T-helper 17 cell (primary cell): ENCODE data around the gene PLXNA4. TPM values are rescaled to one million over a fixed set of nuclear protein-coding genes. Genes with fewer than 3 reads are reported as not detected.

Experiments
- ATAC-seq: fragments of 150-1000 bp; cut with Tn5 transposase; 2 replicates; pipeline ENCODE4 v1.10.0; 2021; ENCODE audit warnings: mild to moderate bottlenecking, moderate library complexity
- DNase-seq, 3 donors: peaks; one replicate each; pipeline versions ENCODE4 v3.0.0 to v3.0.0-alpha.2; 2020 to 2021
- H3K9me3 ChIP-seq: one replicate; pipeline ENCODE4 v1.7.0; 2013; ENCODE audit warnings: low read length, mild to moderate bottlenecking; ENCODE audit not compliant: control insufficient read depth, poor library complexity, severe bottlenecking
- H3K27ac Mint-ChIP-seq: one replicate; pipeline ENCODE4 v1.8.0; 2022; ENCODE audit warnings: mild to moderate bottlenecking, moderate library complexity, mixed read lengths
- H3K27me3 Mint-ChIP-seq: one replicate; pipeline ENCODE4 v1.8.0; 2022; ENCODE audit warnings: mixed read lengths
- H3K36me3 Mint-ChIP-seq: one replicate; pipeline ENCODE4 v1.8.0; 2022; ENCODE audit warnings: low read depth, mixed read lengths
- H3K4me1 Mint-ChIP-seq: one replicate; pipeline ENCODE4 v1.8.0; 2022; ENCODE audit warnings: mild to moderate bottlenecking, mixed read lengths
- H3K4me3 Mint-ChIP-seq: one replicate; pipeline ENCODE4 v1.8.0; 2022; ENCODE audit warnings: mild to moderate bottlenecking, moderate library complexity, mixed read lengths
- total RNA-seq, 4 donors: library from RNA in 2 of 4; stranded (reverse) in 2 of 4; gene quantifications; one replicate each; pipeline ENCODE4 v1.2.3 and lab custom pipeline; 2022 to 2026

The PLXNA4 gene
- total RNA-seq, 2 donors from 2014 or later = 9.5 to 11.7 TPM

- ATAC-seq (no peak), DNase-seq (no peak)
- Mint-ChIP-seq H3K4me1 (peaks cover 2% of the 10 kb centered on the region), H3K27me3 (peaks cover 7% of the 10 kb centered on the region), H3K4me3 (no peak overlapping the region), H3K36me3 (no peaks in the 10 kb centered on the region), H3K27ac (no peak overlapping the region)
- H3K9me3 ChIP-seq = no peaks in the 10 kb centered on the region
Observed at GRCh38 chr7:132213583-132213982, 362.7 kb downstream of the PLXNA4 start.

- DNase-seq = no peak
- peaks cover 2% of the 10 kb centered on the region for H3K4me1 Mint-ChIP-seq
- no peak overlapping the region for H3K27ac Mint-ChIP-seq
- H3K36me3 Mint-ChIP-seq = no peaks in the 10 kb centered on the region
- no peak overlapping the region for H3K4me3 Mint-ChIP-seq
- H3K27me3 Mint-ChIP-seq = peaks cover 6% of the 10 kb centered on the region
- peak; percentile 16 for ATAC-seq
- no peaks in the 10 kb centered on the region for H3K9me3 ChIP-seq
Observed at GRCh38 chr7:132211971-132212370, 364.3 kb downstream of the PLXNA4 start.

GRCh38 chr7:132210821-132211220 is 365.4 kb downstream of the PLXNA4 start:
- Mint-ChIP-seq H3K4me1 (peaks cover 2% of the 10 kb centered on the region), H3K27me3 (no peaks in the 10 kb centered on the region), H3K4me3 (no peak overlapping the region), H3K27ac (no peak overlapping the region), H3K36me3 (no peaks in the 10 kb centered on the region)
- no peaks in the 10 kb centered on the region for H3K9me3 ChIP-seq
- ATAC-seq (no peak), DNase-seq (no peak)

GRCh38 chr7:132207782-132208181 is 368.5 kb downstream of the PLXNA4 start:
- H3K4me3 Mint-ChIP-seq = no peak overlapping the region
- H3K36me3 Mint-ChIP-seq = no peaks in the 10 kb centered on the region
- no peaks in the 10 kb centered on the region for H3K27me3 Mint-ChIP-seq
- no peaks in the 10 kb centered on the region for H3K4me1 Mint-ChIP-seq
- no peak for DNase-seq
- no peak for ATAC-seq
- no peaks in the 10 kb centered on the region for H3K9me3 ChIP-seq
- no peak overlapping the region for H3K27ac Mint-ChIP-seq

- no peak for DNase-seq
- no peaks in the 10 kb centered on the region for H3K36me3 Mint-ChIP-seq
- H3K9me3 ChIP-seq = no peaks in the 10 kb centered on the region
- H3K4me1 Mint-ChIP-seq = no peaks in the 10 kb centered on the region
- no peak overlapping the region for H3K4me3 Mint-ChIP-seq
- no peak overlapping the region for H3K27ac Mint-ChIP-seq
- ATAC-seq = no peak
- no peaks in the 10 kb centered on the region for H3K27me3 Mint-ChIP-seq
Observed at GRCh38 chr7:132207211-132207610, 369.1 kb downstream of the PLXNA4 start.

- no peak for DNase-seq
- no peak for ATAC-seq
- Mint-ChIP-seq H3K27me3 (peaks cover under 1% of the 10 kb centered on the region), H3K27ac (no peak overlapping the region), H3K4me3 (no peak overlapping the region), H3K36me3 (no peaks in the 10 kb centered on the region), H3K4me1 (no peaks in the 10 kb centered on the region)
- no peaks in the 10 kb centered on the region for H3K9me3 ChIP-seq
Observed at GRCh38 chr7:132206594-132206993, 369.7 kb downstream of the PLXNA4 start.

GRCh38 chr7:132205509-132205908 is 370.8 kb downstream of the PLXNA4 start:
- Mint-ChIP-seq H3K27ac (no peak overlapping the region), H3K4me3 (no peak overlapping the region), H3K27me3 (peaks cover 5% of the 10 kb centered on the region), H3K4me1 (no peaks in the 10 kb centered on the region), H3K36me3 (no peaks in the 10 kb centered on the region)
- DNase-seq = no peak
- ATAC-seq = no peak
- no peaks in the 10 kb centered on the region for H3K9me3 ChIP-seq

- no peaks in the 10 kb centered on the region for H3K9me3 ChIP-seq
- Mint-ChIP-seq H3K4me3 (no peak overlapping the region), H3K36me3 (no peaks in the 10 kb centered on the region), H3K4me1 (no peaks in the 10 kb centered on the region), H3K27ac (no peak overlapping the region), H3K27me3 (peaks cover 15% of the 10 kb centered on the region)
- ATAC-seq (no peak), DNase-seq (no peak)
Observed at GRCh38 chr7:132203021-132203420, 373.2 kb downstream of the PLXNA4 start.

GRCh38 chr7:132202541-132202940 is 373.7 kb downstream of the PLXNA4 start:
- Mint-ChIP-seq H3K27me3 (peaks cover 17% of the 10 kb centered on the region), H3K4me1 (no peaks in the 10 kb centered on the region), H3K4me3 (no peak overlapping the region), H3K27ac (no peak overlapping the region), H3K36me3 (no peaks in the 10 kb centered on the region)
- H3K9me3 ChIP-seq = no peaks in the 10 kb centered on the region
- DNase-seq (no peak), ATAC-seq (no peak)

- Mint-ChIP-seq H3K36me3 (no peaks in the 10 kb centered on the region), H3K4me1 (no peaks in the 10 kb centered on the region), H3K27ac (no peak overlapping the region), H3K4me3 (no peak overlapping the region), H3K27me3 (peaks cover 23% of the 10 kb centered on the region)
- ATAC-seq (no peak), DNase-seq (no peak)
- H3K9me3 ChIP-seq = no peaks in the 10 kb centered on the region
Observed at GRCh38 chr7:132200141-132200540, 376.1 kb downstream of the PLXNA4 start.

GRCh38 chr7:132199626-132200025 is 376.6 kb downstream of the PLXNA4 start:
- Mint-ChIP-seq H3K27ac (no peak overlapping the region), H3K27me3 (peaks cover 23% of the 10 kb centered on the region), H3K36me3 (no peaks in the 10 kb centered on the region), H3K4me3 (no peak overlapping the region), H3K4me1 (no peaks in the 10 kb centered on the region)
- H3K9me3 ChIP-seq = no peaks in the 10 kb centered on the region
- ATAC-seq (no peak), DNase-seq (no peak)

GRCh38 chr7:132197772-132198171 is 378.5 kb downstream of the PLXNA4 start:
- H3K9me3 ChIP-seq = no peaks in the 10 kb centered on the region
- Mint-ChIP-seq H3K27me3 (peaks cover 23% of the 10 kb centered on the region), H3K36me3 (no peaks in the 10 kb centered on the region), H3K27ac (no peak overlapping the region), H3K4me1 (no peaks in the 10 kb centered on the region), H3K4me3 (no peak overlapping the region)
- DNase-seq (no peak), ATAC-seq (no peak)

GRCh38 chr7:132193898-132194297 is 382.4 kb downstream of the PLXNA4 start:
- no peak overlapping the region for H3K4me3 Mint-ChIP-seq
- no peaks in the 10 kb centered on the region for H3K9me3 ChIP-seq

GRCh38 chr7:132192809-132193208 is 383.5 kb downstream of the PLXNA4 start:
- DNase-seq (no peak), ATAC-seq (no peak)
- Mint-ChIP-seq H3K4me3 (no peak overlapping the region), H3K27ac (no peak overlapping the region), H3K4me1 (no peaks in the 10 kb centered on the region), H3K27me3 (peaks cover 13% of the 10 kb centered on the region), H3K36me3 (peaks cover 2% of the 10 kb centered on the region)
- H3K9me3 ChIP-seq = no peaks in the 10 kb centered on the region

More at GRCh38 chr7:132193898-132194297, 382.4 kb downstream of the PLXNA4 start:
- peaks cover 19% of the 10 kb centered on the region for H3K27me3 Mint-ChIP-seq
- no peak overlapping the region for H3K27ac Mint-ChIP-seq
- H3K36me3 Mint-ChIP-seq = peaks cover 2% of the 10 kb centered on the region
- DNase-seq = no peak
- ATAC-seq = no peak
- H3K4me1 Mint-ChIP-seq = no peaks in the 10 kb centered on the region
